Measurements from ENCODE around the gene TMEM151A.

TMEM151A gene

DNA sequence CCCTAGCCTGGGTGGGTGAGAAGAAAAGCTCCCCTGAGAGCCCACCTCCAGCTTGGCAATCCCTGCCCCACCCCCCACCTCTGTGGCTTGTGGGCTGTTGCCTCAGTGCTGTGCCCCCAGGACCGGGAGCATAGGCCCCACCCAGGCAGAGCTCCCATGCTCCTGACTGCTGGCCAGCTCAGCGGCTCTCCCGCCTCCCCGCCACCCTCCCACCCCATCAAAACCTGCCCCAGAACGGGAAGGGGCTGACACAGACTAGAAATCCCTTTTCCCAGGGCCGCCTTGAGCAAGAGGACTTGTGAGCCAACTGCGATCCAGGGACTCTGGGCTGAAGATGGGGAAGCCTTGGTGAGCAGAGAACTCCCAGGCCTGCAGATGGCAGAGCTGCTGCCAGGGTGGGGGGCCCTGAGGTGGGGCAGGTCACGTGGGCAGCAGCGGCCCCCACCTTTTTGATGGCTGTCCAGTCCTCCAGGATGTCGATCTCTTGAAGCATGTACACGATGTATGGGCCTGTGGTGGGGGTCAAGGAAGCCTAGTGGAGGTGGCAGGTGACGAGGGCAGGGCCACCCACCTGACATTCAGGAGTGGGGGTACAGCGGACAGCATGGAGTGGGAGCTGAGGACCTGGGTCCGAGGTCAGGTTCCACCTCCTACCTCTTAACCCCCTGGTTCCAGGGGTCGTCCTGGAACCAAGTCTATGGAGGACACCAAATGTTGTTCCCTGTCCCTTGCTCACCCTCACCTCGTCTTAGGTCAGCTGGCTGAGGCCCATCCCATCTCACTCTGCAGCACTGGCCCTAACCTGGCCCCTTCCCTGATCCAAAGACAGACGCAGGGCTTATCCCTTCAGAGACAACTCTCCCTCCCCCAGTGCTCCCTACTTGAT is 46.8 kb downstream of the TMEM151A start:
- DNase-seq: no peak

DNA sequence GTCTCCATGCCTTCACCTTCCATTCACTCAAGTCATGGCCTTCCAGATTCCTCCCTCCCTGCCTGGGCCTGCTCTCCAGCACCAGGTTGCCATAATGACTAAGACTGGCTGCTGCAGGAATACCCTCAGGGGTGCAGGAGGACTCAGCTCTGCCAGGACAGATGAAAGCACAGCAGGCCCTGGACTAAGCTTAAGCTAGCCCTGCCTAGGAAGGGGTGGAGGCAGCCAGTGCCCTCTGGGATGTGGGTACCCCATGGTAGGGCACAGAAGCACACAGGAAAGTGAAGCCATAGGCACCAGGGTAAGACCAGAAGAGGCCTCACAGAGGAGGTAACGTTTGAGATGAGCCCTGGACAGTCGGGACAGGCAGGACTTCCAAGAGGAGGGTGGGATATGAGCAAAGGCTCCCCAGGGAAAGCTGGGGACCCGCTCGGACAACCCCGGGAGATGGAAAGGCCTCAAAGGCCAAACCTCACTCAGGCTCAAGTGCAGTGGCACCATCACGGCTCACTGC is 47.5 kb downstream of the TMEM151A start:
- DNase-seq: no peak

DNA sequence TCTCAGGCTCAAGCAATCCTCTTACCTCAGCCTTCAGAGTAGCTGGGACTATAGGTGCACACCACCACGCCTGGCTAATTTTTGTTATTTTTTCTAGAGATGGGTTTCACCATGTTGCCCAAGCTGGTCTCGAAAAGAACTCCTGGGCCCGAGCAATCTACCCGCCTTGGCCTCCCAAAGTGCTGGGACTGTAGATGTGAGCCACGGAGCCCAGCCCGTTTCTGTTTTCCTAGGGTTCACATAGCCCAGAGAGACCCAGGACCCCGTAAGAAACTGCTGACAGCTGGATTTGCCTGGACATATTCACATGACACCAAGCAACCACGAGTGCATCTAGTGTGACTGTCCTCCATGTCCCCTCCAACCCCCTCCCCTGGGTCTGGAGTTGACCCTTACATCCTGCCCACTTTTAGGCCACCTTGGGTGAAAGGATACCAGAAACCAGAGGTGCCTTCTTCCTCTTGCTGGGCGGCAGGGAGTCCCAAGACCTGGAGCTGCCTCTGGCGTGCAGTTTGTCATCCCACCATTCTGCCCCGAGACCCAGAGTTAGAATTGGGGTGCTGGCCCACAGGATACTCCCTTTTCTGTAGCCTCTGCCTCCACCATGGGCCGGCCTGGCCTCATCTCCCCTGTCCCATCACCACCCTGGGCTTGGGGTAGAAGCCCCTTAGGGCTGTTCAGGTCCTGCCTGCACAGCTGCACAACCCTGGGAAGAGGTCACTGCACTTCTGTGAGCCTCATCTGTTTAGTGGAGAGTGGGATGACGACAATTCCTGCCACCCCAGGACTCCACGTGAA is 48.2 kb downstream of the TMEM151A start:
- DNase-seq: no peak

DNA sequence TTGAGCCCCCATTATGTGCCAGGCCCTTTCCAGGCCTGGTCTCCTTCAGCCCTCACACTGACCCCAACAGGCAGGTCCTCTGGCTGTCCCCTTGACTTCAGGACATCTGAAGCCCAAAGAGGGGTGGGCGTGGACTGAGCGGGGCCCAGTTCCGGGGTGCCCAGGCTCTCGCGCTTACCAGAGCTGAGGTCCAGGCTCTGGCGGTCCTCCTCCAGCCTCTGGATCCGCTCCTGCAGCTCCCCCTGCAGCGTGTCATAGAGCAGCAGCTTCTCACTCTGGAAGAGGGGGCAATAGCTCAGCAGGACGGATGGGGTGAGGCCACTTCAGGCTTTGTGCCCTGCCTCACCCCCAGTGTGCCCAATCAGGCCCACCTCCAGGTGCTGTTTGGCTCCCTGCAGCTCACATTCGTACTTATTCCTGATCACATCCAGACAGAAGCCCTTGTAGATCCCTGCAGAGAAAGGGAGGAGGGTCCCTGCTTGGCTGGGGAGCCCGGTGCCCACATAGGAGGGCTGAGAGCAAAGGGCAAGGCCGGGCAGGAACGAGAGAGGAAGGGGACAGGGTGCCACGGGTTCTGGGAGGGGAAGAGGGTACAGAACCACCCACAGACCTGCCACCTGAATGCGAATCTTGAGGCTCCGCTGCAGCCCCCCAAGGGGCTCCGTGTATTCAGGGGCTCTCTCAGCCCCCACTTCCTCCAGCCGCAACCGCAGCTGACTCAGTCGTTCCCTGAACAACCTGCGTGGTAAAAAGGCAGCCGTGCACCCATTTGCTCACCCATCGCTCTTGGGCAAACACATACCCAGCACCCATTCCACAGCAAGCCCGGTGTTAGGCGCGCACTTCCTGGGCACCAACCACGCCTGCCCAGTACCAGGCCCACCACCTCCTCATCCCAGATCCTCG is 49.2 kb downstream of the TMEM151A start:
- DNase-seq: no peak

DNA sequence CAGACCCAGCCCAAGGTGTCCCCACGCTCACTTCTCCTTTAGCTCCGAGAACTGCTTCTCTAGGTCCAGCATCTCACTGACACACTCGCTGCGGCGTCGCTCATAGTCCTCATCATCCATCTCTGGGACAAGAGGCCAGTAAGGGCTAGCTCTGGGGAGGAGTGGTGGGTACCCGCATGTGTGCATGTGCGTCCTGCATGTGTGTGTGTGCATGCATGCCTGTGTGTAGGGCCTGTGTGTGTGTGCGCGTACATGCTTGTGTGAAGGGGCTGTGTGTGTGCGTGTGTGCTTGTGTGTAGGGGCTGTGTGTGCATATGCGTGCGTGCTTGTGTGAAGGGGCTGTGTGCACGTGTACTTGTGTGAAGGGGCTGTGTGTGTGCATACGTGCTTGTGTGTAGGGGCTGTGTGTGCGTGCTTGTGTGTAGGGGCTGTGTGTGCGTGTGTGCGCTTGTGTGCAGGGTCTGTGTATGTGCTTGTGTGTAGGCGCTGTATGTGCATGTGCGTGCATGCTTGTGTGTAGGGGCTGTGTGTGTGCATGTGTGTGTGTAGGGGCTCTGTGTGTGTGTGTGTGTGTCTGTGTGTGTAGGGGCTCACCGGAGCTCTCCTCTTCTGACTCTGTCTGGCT is 49.9 kb downstream of the TMEM151A start:
- DNase-seq: no peak

DNA sequence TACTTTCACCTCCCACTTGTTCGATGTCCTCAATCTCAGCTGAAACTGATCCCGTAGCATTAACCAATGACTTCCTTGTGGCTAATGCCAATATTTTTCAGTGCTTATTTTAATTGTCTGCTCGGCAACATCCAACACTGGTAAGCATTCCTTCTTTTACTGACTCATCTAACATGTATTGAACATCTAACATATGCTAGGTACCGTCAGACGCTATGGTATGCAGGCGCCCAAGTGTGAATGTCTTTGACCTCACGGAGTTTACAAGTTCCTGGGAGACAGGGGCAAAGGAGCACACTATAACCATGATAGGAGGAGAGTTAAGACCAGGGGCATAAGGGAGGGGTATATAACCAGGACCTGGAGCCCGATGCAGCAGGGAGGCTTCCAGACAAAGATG is 51.5 kb downstream of the TMEM151A start:
- no peak for DNase-seq

DNA sequence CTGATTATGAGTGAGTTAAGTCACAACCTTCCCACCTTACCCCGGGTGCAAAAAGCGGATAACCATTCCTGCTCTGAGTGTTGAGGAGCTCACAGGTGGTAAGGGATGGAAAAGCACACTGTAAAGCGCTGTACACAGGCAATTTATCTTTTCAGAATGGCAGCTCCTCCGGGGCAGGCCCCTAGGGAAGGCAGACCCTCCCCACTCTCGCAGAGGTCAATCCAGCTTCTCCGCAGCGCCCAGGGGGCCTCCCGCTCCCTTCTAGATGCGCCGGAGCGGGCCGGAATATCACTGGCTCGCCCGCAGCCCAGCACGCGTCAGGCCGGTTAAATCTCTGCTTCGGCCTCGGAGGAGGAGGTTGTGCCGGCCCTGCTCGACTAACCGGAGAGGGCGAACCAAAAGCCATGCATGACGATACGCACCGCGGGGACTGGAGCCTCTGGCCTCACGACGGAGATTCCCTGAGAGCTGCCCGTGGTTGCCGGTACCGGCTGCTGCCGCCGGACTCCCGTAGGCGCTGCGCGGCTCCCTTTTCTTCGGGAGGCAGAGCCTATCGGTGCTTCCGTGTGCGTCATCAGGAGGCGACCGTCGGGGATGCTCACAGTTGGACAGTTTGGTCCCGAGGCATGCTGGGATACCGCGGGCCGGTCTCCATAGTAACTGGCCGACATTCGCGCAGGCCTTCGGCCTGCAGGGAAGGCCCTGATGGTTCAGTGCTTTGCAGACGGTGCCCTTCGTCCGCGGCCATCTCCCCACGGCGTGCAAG is 53.0 kb downstream of the TMEM151A start, which contains the start of gene BRMS1:
Gene BRMS1 (minus strand): TSS at position 555 of the 766 bp plus-strand sequence. CDS start 2,870 bp downstream, outside the sequence.
- peak; percentile 84 to 90 (median 87) for DNase-seq

DNA sequence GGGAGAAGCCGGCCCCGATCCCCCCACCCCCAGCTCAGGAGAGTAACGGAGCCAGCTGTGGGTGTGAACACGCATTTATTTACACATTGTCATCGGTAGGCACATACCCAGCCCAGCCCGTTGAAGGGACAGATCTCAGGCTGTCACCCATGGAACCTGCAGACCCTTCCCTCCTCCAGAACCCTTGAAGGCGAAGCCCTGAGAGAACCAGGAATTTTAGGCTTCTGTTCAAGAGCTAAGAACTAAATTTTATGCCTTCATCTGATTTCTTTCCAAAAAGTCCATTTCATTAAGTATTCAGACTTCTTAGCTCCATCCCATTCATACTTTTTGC is 53.6 kb downstream of the TMEM151A start:
- DNase-seq: no peak

Data from activated naive CD4-positive, alpha-beta T cell (primary cell).